PC-3 (cell line): ENCODE measurements around the gene CXXC5. TPM values are rescaled to one million over a fixed set of nuclear protein-coding genes. Genes with fewer than 3 reads are reported as not detected.

ENCODE experiments used
- ATAC-seq: fragments of 200-7000 bp; cut with Tn5 transposase; 2 replicates; pipeline ENCODE4 v1.9.1; 2020; ENCODE audit warnings: mild to moderate bottlenecking, moderate library complexity
- BruUV-seq: library from RNA; stranded (reverse); fragments of 400-500 nt; replicated peaks from 2 replicates; lab custom pipeline; 2021; lab: Mats Ljungman, UMichigan
- CTCF ChIA-PET: fragments of 300-600 bp; sonication (Branson Sonifier 250); formaldehyde crosslinking; loops from one replicate; lab custom pipeline; 2022; ENCODE audit warnings: antibody characterized with exemption; lab: Charles Lee
- POLR2A ChIA-PET: fragments of 300-600 bp; sonication (Branson Sonifier 250); formaldehyde crosslinking; loops from one replicate; lab custom pipeline; 2022; ENCODE audit warnings: antibody characterized with exemption; ENCODE audit not compliant: unreplicated experiment; lab: Charles Lee
- DNase-seq: peaks from one replicate; pipeline ENCODE4 v3.0.0-alpha.2; 2015
- H2AFZ ChIP-seq: fragments of 300-600 bp; sonication (generic); 2 replicates; pipeline ENCODE4 v1.6.0; 2016; ENCODE audit warnings: antibody characterized with exemption, low read length
- H3F3A ChIP-seq: fragments of 300-600 bp; sonication (generic); one replicate; pipeline ENCODE4 v1.6.0; 2017; ENCODE audit warnings: antibody characterized with exemption, low read length, control low read depth, mild to moderate bottlenecking; ENCODE audit not compliant: unreplicated experiment
- H3K27ac ChIP-seq: fragments of 300-600 bp; sonication (generic); 2 replicates; pipeline ENCODE4 v1.5.1; 2016; ENCODE audit warnings: mild to moderate bottlenecking, low read length
- H3K27me3 ChIP-seq: fragments of 300-600 bp; sonication (generic); 2 replicates; pipeline ENCODE4 v1.6.1; 2016; ENCODE audit warnings: low read length, mixed read lengths
- H3K36me3 ChIP-seq: fragments of 300-600 bp; sonication (generic); 2 replicates; pipeline ENCODE4 v1.6.1; 2016; ENCODE audit warnings: low read depth, mixed run types, low read length, mixed read lengths
- H3K4me1 ChIP-seq: fragments of 300-600 bp; sonication (generic); 2 replicates; pipeline ENCODE4 v1.5.1; 2016; ENCODE audit warnings: low read length; ENCODE audit not compliant: insufficient read depth
- H3K4me2 ChIP-seq: fragments of 300-600 bp; sonication (generic); 2 replicates; pipeline ENCODE4 v1.6.0; 2016; ENCODE audit warnings: low read length
- H3K4me3 ChIP-seq: fragments of 300-600 bp; sonication (generic); 2 replicates; pipeline ENCODE4 v1.5.1; 2016; ENCODE audit warnings: mild to moderate bottlenecking, low read length, mixed read lengths
- H3K79me2 ChIP-seq: fragments of 300-600 bp; sonication (generic); 2 replicates; pipeline ENCODE4 v1.6.1; 2017; ENCODE audit warnings: low read length, mixed read lengths
- H3K9ac ChIP-seq: fragments of 300-600 bp; sonication (generic); 2 replicates; pipeline ENCODE4 v1.6.0; 2016; ENCODE audit warnings: mild to moderate bottlenecking, low read length
- H3K9me2 ChIP-seq: fragments of 300-600 bp; sonication (generic); replicated peaks from 2 replicates; pipeline ENCODE4 v1.6.1; 2016; ENCODE audit warnings: mixed run types, low read length, mixed read lengths
- H3K9me3 ChIP-seq: fragments of 300-600 bp; sonication (generic); 2 replicates; pipeline ENCODE4 v1.6.1; 2016; ENCODE audit warnings: low read length, mixed read lengths
- H4K20me1 ChIP-seq: fragments of 300-600 bp; sonication (generic); 2 replicates; pipeline ENCODE4 v1.6.1; 2016; ENCODE audit warnings: low read length, mixed read lengths
- CTCF ChIP-seq: fragments of 300-600 bp; sonication (generic); conservative IDR thresholded peaks from 2 replicates; pipeline ENCODE4 v1.5.1; 2017; ENCODE audit warnings: antibody characterized with exemption, low read depth, mild to moderate bottlenecking, low read length
- EZH2 ChIP-seq: fragments of 300-600 bp; sonication (generic); IDR thresholded peaks from one replicate; pipeline ENCODE4 v1.6.1; 2017; ENCODE audit warnings: antibody characterized with exemption, mild to moderate bottlenecking, low read length; ENCODE audit not compliant: unreplicated experiment
- EZH2phosphoT487 ChIP-seq: fragments of 300-600 bp; sonication (generic); IDR thresholded peaks from 2 replicates; pipeline ENCODE4 v1.6.1; 2018; ENCODE audit warnings: mild to moderate bottlenecking, antibody characterized with exemption, low read length, borderline replicate concordance
- intact Hi-C: fragments of 100-400 bp; cut with micrococcal nuclease; formaldehyde crosslinking; loops from 2 replicates; pipeline ENCODE4 v1.9.0; 2023
- total RNA-seq: library from RNA; depleted of rRNA; stranded (reverse); fragments of >200 nt; gene quantifications from 2 replicates; pipeline ENCODE4 v1.2.3, GENCODE V29; 2014

CXXC5 gene
- total RNA-seq, 1 experiment from 2014 or later = 31.1 TPM

- POLR2A ChIA-PET = no interaction called here
- Histone ChIP-seq H3K36me3 (no peaks in the 10 kb centered on the region), H2AFZ (no peak overlapping the region), H3K27me3 (no peaks in the 10 kb centered on the region), H3K9me3 (no peaks in the 10 kb centered on the region), H3K4me1 (no peaks in the 10 kb centered on the region), H3K27ac (no peak overlapping the region), H3F3A (no peaks in the 10 kb centered on the region), H3K4me3 (no peak overlapping the region), H3K79me2 (no peaks in the 10 kb centered on the region), H3K9ac (no peak overlapping the region), H4K20me1 (no peaks in the 10 kb centered on the region), H3K9me2 (no peaks in the 10 kb centered on the region), H3K4me2 (no peak overlapping the region)
- ATAC-seq (no peak), DNase-seq (no peak)
- CTCF ChIA-PET = no interaction called here
- intact Hi-C loops = no loop called here
- no TSS peak for BruUV-seq
- TF ChIP-seq EZH2phosphoT487 = no peak
- TF ChIP-seq CTCF = no peak
- no peak for TF ChIP-seq EZH2
Measured at GRCh38 chr5:139681112-139681458, 32.9 kb downstream of the CXXC5 start.

- Histone ChIP-seq H3K4me3 (no peak overlapping the region), H2AFZ (no peak overlapping the region), H3K79me2 (no peaks in the 10 kb centered on the region), H3K27ac (no peak overlapping the region), H3K36me3 (no peaks in the 10 kb centered on the region), H3K9me3 (no peaks in the 10 kb centered on the region), H3K9ac (no peak overlapping the region), H4K20me1 (no peaks in the 10 kb centered on the region), H3K4me2 (no peak overlapping the region), H3F3A (no peaks in the 10 kb centered on the region), H3K4me1 (no peaks in the 10 kb centered on the region), H3K27me3 (no peaks in the 10 kb centered on the region), H3K9me2 (no peaks in the 10 kb centered on the region)
- ATAC-seq (no peak), DNase-seq (no peak)
- intact Hi-C loops = no loop called here
- ChIA-PET CTCF (no interaction called here), POLR2A (no interaction called here)
- TF ChIP-seq EZH2 = no peak
- no peak for TF ChIP-seq CTCF
- TF ChIP-seq EZH2phosphoT487 = no peak
- no TSS peak for BruUV-seq
Measured at GRCh38 chr5:139681466-139681865, 33.3 kb downstream of the CXXC5 start.

GRCh38 chr5:139682016-139682975 lies 34.1 kb downstream of the CXXC5 start:
- H3K4me1 ChIP-seq = no peaks in the 10 kb centered on the region
- H3K9ac ChIP-seq = no peak overlapping the region
- BruUV-seq = no TSS peak
- CTCF ChIA-PET = no interaction called here
- intact Hi-C loops = no loop called here
- H3K27ac ChIP-seq = no peak overlapping the region
- H2AFZ ChIP-seq = no peak overlapping the region
- no peak overlapping the region for H3K4me2 ChIP-seq
- H3K9me3 ChIP-seq = no peaks in the 10 kb centered on the region
- H3F3A ChIP-seq = no peaks in the 10 kb centered on the region
- DNase-seq = no peak
- no peaks in the 10 kb centered on the region for H3K27me3 ChIP-seq
- ATAC-seq = no peak
- H3K4me3 ChIP-seq = no peak overlapping the region
- no peaks in the 10 kb centered on the region for H3K79me2 ChIP-seq
- H3K9me2 ChIP-seq = no peaks in the 10 kb centered on the region
- no peak for TF ChIP-seq CTCF
- no peak for TF ChIP-seq EZH2phosphoT487
- TF ChIP-seq EZH2 = no peak
- POLR2A ChIA-PET = no interaction called here
- no peaks in the 10 kb centered on the region for H3K36me3 ChIP-seq
- H4K20me1 ChIP-seq = no peaks in the 10 kb centered on the region
